HG03139 (cell line): ENCODE results near the gene TP53I11.

Source experiments
- ATAC-seq: cut with Tn5 transposase; IDR thresholded peaks from one replicate; pipeline ENCODE4 v1.9.1; 2021; ENCODE audit not compliant: unreplicated experiment

TP53I11 gene

DNA sequence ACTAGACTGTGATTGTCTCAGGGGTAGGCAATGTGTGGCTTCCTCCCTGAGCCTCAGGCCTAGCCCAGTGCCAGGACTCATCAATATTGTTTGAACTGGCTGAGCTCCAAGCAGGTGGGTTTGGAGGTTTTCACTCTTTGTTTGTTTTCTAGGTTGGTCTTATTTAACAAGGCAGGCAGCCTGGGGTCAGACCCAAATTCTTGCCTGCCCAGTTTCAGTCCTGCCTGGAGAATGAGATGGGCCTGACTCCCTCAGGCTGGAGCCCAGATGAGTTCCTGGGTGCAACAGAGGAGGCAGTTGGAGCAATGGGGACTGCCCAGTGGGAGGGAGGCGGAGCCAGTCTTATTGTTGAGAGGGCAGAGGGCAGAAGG is 28.3 kb upstream of the TP53I11 start:
- no peak for ATAC-seq

DNA sequence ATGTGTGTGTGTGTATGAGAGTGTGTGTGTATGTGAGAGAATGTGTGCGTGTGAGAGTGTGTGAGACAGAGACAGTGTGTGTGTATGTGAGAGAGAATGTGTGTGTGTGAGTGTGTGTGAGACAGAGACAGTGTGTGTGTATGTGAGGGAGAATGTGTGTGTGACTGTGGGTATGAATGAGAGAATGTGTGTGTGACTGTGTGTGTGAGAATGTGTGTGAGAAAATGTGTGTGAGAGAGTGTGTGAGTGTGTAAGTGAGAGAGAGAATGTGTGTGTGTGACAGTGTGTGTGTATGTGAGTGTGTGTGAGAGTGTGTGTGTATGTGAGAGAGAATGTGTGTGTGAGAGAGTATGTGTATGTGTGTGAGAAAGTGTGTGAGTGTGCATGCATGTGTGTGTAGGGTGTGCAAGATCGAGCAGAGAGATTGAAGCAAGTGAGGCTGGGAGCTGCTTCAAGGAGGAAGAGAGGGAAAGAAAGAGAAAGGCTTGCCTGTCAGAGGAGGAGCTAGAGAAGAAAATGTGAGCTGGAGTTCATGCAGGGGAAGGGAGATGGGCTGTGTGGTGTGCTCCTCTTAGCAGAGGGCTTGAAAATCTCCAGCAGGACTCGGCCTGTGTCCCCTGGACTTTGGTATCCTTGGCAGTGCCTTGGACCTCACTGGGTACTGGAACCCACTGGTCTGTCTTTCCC is 27.7 kb upstream of the TP53I11 start:
- no peak for ATAC-seq

DNA sequence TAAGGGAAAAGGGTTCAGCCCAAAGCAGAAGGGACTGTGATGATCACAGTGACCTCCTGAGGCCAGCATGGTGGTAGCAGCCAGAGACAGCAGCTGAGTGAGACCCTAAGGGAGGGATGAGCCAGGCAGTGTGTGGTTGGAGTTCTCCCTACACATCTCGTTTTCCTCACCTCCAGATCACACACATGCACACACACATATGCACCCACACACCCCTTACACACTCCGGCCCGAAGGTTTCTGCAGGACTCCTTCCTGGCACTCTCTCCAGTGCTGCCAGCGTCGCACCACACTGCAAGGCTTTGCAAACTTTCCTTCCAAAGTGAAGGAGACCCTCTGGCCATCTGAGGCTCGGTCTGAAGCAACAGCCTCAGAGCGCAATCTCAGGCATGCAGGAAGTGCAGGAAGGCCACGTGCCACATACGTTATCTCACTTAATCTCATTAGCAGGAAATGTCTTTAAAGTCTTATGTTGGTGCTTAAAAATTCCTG is 26.9 kb upstream of the TP53I11 start:
- no peak for ATAC-seq

- ATAC-seq: no peak
Observed at GRCh38 chr11:44976576-44976975, 25.9 kb upstream of the TP53I11 start.

DNA sequence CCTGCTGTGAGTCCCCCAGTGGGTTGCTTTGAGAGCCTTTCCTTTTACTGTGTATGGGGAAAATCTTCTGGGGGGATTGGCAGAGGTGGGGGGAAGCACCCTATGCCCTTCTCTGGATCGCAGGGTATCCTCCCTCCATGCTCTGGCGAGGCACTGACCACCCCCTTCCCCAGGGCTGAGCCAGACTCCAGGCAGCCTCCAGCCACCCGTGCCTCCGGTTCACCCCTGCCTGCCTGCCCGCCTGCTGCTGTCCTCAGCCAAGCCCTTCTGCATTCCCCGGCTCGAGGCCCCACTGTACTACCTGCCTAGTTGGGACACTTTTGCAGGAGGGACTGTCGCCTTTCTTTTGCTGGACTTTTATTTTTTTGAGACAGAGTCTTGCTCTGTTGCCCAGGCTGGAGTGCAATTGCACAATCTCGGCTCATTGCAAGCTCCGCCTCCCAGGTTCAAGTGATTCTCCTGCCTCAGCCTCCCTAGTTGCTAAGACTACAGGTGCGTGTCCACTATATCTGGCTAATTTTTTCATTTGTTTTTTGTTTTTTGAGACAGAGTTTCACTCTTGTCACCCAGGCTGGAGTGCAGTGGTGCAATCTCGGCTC is 23.8 kb upstream of the TP53I11 start:
- ATAC-seq: no peak

- ATAC-seq: no peak
Observed at GRCh38 chr11:44973632-44974401, 23.1 kb upstream of the TP53I11 start.

- ATAC-seq: no peak
Observed at GRCh38 chr11:44972746-44973435, 22.2 kb upstream of the TP53I11 start.

DNA sequence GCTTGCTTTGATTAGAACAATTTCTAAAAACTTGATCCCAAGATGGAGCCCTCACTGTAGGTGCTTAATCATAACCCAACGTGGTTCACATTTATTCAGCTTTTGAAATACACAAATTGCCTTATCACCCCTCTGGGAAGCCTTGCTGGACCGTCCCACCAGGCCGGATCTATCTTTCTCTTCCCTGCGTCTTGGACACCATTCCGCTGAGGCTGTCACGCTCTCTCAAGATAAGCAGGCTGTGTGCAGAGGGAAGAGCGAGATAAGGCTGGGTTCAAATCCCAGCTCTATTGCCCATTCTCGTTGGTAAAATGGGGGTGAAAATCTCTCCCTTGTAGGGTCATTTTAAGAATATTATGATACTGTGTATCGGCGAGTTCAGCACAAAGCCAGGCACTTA is 20.5 kb upstream of the TP53I11 start:
- no peak for ATAC-seq

- ATAC-seq: no peak
Observed at GRCh38 chr11:44970293-44970692, 19.6 kb upstream of the TP53I11 start.

DNA sequence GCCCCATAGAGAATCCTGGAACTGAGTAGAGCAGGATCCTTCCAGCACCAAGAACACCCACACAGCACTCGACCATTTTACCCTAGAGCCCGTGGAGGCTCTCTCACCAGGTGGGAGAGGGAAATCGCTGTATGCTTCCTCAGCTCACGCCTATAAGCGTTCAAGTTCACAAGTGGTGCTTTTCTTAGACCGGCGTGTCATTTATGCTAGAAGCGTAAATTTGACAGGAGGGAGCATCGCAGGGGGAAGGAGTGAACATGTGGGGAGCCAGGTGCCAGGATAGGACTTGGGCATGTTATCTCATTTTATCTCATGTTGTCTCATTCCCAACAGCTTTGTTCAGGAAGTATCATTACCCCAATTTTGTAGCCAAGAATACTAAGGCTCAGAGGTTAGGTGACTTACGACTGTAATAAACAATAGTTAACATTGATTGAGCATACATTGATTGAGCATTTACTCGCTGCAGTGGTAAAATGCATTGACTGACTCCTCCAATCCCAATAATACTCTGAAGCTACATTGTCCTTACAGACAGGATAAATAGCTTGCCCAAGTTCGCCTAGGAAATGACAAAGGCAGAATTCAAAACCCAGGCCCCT is 19.1 kb upstream of the TP53I11 start:
- no peak for ATAC-seq

- no peak for ATAC-seq
Observed at GRCh38 chr11:44968510-44968909, 17.8 kb upstream of the TP53I11 start.

GRCh38 chr11:44967930-44968496 is 17.3 kb upstream of the TP53I11 start:
- no peak for ATAC-seq

DNA sequence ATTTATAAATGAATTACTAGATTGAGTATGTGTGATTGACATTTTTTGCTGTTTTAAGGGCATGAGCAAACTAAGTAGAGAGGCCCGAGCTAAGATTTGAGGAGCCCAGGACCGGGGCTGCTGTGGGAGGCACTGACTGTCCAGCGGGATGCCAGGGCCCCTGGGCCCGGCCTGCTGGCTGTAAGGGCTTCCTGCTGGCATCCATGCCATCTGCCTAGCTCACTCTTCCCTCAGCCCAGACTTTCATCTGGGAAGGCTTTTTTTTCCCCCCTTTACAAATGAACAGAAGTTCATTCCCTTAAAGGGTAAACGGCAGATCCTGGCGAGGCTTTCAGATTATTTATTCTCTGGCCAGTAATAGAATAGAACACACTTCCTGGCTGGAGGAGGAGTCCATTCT is 16.0 kb upstream of the TP53I11 start:
- ATAC-seq: no peak

DNA sequence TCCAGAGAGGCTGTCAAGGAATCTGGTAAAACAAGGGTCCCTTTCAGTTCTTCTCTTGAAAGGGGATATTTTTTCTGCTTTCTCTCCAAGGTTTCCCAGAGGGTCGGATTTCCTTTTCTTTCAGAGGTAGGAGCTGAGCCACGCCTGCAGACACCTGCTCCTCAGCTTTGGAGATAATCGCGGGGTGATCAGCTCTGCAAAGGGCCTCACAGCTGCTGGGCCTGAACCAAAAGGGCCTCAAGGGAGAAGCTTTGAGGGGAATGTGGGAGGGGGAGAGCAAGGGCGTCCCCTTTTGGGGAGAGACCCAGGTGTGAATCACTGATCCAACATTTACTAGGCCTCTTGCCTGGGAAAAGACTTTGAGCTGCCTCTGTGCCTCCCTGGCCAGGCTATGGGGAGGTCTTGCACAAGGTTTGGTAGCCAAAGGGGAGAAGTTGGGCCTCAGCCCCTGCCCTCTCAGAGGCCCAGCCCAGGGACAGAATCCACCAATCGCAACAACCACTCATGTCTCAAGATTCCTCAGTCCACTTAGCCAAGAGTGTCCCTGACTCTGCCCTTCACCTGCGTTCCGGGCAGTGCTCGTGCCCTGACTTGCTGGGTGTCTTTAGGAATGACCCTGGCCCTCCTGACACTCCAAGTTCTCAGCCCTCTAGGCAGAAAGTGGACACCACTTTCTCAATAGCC is 14.0 kb upstream of the TP53I11 start:
- ATAC-seq: no peak

- no peak for ATAC-seq
Observed at GRCh38 chr11:44963948-44964347, 13.3 kb upstream of the TP53I11 start.

GRCh38 chr11:44963136-44963535 is 12.5 kb upstream of the TP53I11 start:
- ATAC-seq: no peak

DNA sequence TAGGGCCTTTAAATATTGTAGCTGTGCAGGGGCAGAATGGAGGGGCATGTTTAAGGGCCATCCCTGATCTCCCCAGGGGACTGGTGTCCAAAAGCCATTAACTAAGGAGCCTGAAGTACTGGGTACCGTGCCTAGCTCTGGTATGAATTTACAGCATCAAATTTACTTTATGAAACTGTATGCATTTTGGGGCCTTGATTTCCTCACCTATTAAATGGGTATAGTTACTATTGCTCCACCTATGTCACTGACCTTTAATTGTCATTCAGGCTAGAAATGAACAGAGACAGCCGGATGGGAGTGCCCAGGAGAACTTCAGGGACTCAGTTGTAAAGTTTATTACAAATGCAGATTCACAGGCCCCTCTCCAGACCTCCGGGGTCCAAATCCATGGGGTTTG is 11.8 kb upstream of the TP53I11 start:
- no peak for ATAC-seq

GRCh38 chr11:44960200-44960845 is 9.6 kb upstream of the TP53I11 start:
- ATAC-seq: no peak

DNA sequence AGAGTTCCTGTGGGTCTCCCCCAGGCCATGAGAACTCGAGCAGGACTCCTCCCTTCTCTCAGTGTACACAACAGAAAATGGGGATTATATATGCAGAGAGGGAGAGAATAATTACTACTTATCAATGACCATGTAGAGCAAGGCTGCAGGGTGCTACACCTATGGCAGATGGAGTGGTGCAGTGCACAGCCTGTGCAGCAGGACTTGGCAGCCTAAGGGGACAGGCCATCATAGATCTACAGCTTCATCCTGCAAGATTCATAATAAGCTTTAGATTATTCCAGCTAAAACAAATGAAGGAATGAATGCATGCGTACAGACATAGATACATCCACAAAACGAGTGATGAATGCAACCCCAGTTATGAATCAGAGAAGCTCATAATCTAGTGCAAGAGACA is 8.4 kb upstream of the TP53I11 start:
- ATAC-seq: no peak
